Panc1 (cell line): ENCODE results near the gene E2F6.

ENCODE experiments used
- TCF7L2 ChIP-seq: IDR thresholded peaks from 2 replicates; pipeline ENCODE4 v1.6.1; 2011; ENCODE audit warnings: mild to moderate bottlenecking, low read depth, low read length, inconsistent platforms
- TF ChIP-seq, protein P1 (sequence below): fragments of 450-650 bp; IDR thresholded peaks from 2 replicates; pipeline ENCODE4 v1.5.1; 2017; ENCODE audit warnings: mild to moderate bottlenecking
- TF ChIP-seq, protein P2 (sequence below), 2 experiments: IDR thresholded peaks; 2 replicates each; pipeline ENCODE4 v1.6.1; 2011 to 2012; ENCODE audit warnings: low read depth in 2 of 2, control low read depth in 1 of 2, low read length in 1 of 2, mild to moderate bottlenecking in 1 of 2, moderate library complexity in 1 of 2; ENCODE audit not compliant: insufficient read depth in 1 of 2

DNA sequence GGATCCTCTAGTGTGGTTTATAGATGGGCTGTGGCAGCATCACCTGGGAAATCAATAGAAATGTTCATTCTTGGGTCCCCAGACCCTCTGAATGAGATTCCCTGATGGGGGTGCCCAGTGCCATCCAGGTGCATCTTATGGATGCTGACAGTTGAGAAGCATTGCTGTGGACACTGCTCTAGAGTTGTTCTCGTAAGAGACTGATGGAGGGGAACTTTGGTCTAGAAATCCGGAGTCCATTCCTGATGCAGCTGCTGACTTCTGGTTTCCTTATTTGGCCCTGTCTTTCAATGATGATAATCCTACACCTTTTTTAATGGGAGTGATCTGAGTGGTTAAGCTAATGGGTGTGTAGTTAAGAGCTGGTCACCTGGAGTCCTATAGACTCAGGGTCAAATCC is 28.3 kb upstream of the E2F6 start:
- TF ChIP-seq, protein P1, sequence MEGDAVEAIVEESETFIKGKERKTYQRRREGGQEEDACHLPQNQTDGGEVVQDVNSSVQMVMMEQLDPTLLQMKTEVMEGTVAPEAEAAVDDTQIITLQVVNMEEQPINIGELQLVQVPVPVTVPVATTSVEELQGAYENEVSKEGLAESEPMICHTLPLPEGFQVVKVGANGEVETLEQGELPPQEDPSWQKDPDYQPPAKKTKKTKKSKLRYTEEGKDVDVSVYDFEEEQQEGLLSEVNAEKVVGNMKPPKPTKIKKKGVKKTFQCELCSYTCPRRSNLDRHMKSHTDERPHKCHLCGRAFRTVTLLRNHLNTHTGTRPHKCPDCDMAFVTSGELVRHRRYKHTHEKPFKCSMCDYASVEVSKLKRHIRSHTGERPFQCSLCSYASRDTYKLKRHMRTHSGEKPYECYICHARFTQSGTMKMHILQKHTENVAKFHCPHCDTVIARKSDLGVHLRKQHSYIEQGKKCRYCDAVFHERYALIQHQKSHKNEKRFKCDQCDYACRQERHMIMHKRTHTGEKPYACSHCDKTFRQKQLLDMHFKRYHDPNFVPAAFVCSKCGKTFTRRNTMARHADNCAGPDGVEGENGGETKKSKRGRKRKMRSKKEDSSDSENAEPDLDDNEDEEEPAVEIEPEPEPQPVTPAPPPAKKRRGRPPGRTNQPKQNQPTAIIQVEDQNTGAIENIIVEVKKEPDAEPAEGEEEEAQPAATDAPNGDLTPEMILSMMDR: no peak
- TF ChIP-seq, protein P2, sequence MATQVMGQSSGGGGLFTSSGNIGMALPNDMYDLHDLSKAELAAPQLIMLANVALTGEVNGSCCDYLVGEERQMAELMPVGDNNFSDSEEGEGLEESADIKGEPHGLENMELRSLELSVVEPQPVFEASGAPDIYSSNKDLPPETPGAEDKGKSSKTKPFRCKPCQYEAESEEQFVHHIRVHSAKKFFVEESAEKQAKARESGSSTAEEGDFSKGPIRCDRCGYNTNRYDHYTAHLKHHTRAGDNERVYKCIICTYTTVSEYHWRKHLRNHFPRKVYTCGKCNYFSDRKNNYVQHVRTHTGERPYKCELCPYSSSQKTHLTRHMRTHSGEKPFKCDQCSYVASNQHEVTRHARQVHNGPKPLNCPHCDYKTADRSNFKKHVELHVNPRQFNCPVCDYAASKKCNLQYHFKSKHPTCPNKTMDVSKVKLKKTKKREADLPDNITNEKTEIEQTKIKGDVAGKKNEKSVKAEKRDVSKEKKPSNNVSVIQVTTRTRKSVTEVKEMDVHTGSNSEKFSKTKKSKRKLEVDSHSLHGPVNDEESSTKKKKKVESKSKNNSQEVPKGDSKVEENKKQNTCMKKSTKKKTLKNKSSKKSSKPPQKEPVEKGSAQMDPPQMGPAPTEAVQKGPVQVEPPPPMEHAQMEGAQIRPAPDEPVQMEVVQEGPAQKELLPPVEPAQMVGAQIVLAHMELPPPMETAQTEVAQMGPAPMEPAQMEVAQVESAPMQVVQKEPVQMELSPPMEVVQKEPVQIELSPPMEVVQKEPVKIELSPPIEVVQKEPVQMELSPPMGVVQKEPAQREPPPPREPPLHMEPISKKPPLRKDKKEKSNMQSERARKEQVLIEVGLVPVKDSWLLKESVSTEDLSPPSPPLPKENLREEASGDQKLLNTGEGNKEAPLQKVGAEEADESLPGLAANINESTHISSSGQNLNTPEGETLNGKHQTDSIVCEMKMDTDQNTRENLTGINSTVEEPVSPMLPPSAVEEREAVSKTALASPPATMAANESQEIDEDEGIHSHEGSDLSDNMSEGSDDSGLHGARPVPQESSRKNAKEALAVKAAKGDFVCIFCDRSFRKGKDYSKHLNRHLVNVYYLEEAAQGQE (IDR thresholded peaks at IDR 0.05; ENCODE audit: insufficient read depth in 1 of 2, low read depth in 2 of 2, low read length in 1 of 2): no peak
- TF ChIP-seq TCF7L2: no peak
